H9 (cell line): ENCODE results near the gene PRICKLE1. TPM values are rescaled to one million over a fixed set of nuclear protein-coding genes. Genes with fewer than 3 reads are reported as not detected.

ENCODE experiments used
- DNase-seq: peaks from one replicate; pipeline ENCODE4 v3.0.0-alpha.2; 2017
- H2AFZ ChIP-seq: one replicate; pipeline ENCODE4 v1.6.1; 2013; ENCODE audit warnings: mild to moderate bottlenecking, low read length, control low read depth, moderate library complexity
- H2AK5ac ChIP-seq: 2 replicates; pipeline ENCODE4 v1.6.1; 2013; ENCODE audit warnings: low read length, control low read depth, mixed read lengths; ENCODE audit not compliant: insufficient read length
- H2BK120ac ChIP-seq: one replicate; pipeline ENCODE4 v1.6.1; 2013; ENCODE audit warnings: low read depth, mild to moderate bottlenecking, low read length, control low read depth, inconsistent platforms; ENCODE audit not compliant: poor library complexity, severe bottlenecking
- H2BK12ac ChIP-seq: 2 replicates; pipeline ENCODE4 v1.6.1; 2013; ENCODE audit warnings: low read length, control low read depth, mixed read lengths, low read depth; ENCODE audit not compliant: insufficient read length
- H2BK15ac ChIP-seq: 2 replicates; pipeline ENCODE4 v1.6.1; 2013; ENCODE audit warnings: low read depth, low read length, control low read depth
- H2BK20ac ChIP-seq: one replicate; pipeline ENCODE4 v1.6.1; 2013; ENCODE audit warnings: low read depth, mild to moderate bottlenecking, low read length, control low read depth, inconsistent platforms; ENCODE audit not compliant: poor library complexity, severe bottlenecking
- H2BK5ac ChIP-seq: 2 replicates; pipeline ENCODE4 v1.6.1; 2013; ENCODE audit warnings: low read length, control low read depth, mixed read lengths; ENCODE audit not compliant: insufficient read length
- H3K14ac ChIP-seq: 2 replicates; pipeline ENCODE4 v1.6.1; 2013; ENCODE audit warnings: low read length, control low read depth; ENCODE audit not compliant: insufficient read depth
- H3K18ac ChIP-seq: 2 replicates; pipeline ENCODE4 v1.6.1; 2013; ENCODE audit warnings: low read depth, mild to moderate bottlenecking, mixed read lengths, low read length, control low read depth; ENCODE audit not compliant: insufficient read length
- H3K23ac ChIP-seq: 2 replicates; pipeline ENCODE4 v1.6.1; 2013; ENCODE audit warnings: low read length, control low read depth, mixed read lengths, low read depth; ENCODE audit not compliant: insufficient read length
- H3K23me2 ChIP-seq: 2 replicates; pipeline ENCODE4 v1.6.1; 2013; ENCODE audit warnings: low read depth, mild to moderate bottlenecking, mixed read lengths, low read length, control low read depth; ENCODE audit not compliant: insufficient read length, poor library complexity, severe bottlenecking
- H3K27ac ChIP-seq: 2 replicates; pipeline ENCODE4 v1.5.1; 2013; ENCODE audit warnings: low read length, control low read depth, mixed read lengths, low read depth; ENCODE audit not compliant: insufficient read length
- H3K27me3 ChIP-seq: 2 replicates; pipeline ENCODE4 v1.6.1; 2013; ENCODE audit warnings: low read length, control low read depth, inconsistent platforms; ENCODE audit not compliant: insufficient read depth
- H3K4ac ChIP-seq: 2 replicates; pipeline ENCODE4 v1.6.1; 2013; ENCODE audit warnings: low read depth, mild to moderate bottlenecking, control low read depth, inconsistent platforms, low read length, moderate library complexity
- H3K4me1 ChIP-seq: 2 replicates; pipeline ENCODE4 v1.6.1; 2013; ENCODE audit warnings: low read length, control low read depth, inconsistent platforms; ENCODE audit not compliant: insufficient read depth
- H3K4me2 ChIP-seq: 2 replicates; pipeline ENCODE4 v1.6.1; 2013; ENCODE audit warnings: low read length, control low read depth, mixed read lengths; ENCODE audit not compliant: insufficient read length, insufficient read depth
- H3K56ac ChIP-seq: 2 replicates; pipeline ENCODE4 v1.6.1; 2013; ENCODE audit warnings: low read depth, mild to moderate bottlenecking, mixed read lengths, low read length, control low read depth; ENCODE audit not compliant: insufficient read length
- H3K79me1 ChIP-seq: 2 replicates; pipeline ENCODE4 v1.6.1; 2013; ENCODE audit warnings: low read depth, mild to moderate bottlenecking, moderate library complexity, low read length, control low read depth, inconsistent platforms; ENCODE audit not compliant: insufficient read depth, poor library complexity, severe bottlenecking
- H3K79me2 ChIP-seq: 2 replicates; pipeline ENCODE4 v1.6.1; 2013; ENCODE audit warnings: low read length, control low read depth, inconsistent platforms; ENCODE audit not compliant: insufficient read depth
- H3K9ac ChIP-seq: 2 replicates; pipeline ENCODE4 v1.6.1; 2013; ENCODE audit warnings: low read length, control low read depth, mixed read lengths; ENCODE audit not compliant: insufficient read length; ENCODE audit errors: extremely low read depth
- H3K9me3 ChIP-seq: one replicate; pipeline ENCODE4 v1.6.1; 2013; ENCODE audit warnings: low read depth, low read length, inconsistent platforms; ENCODE audit not compliant: control insufficient read depth
- H3T11ph ChIP-seq: one replicate; pipeline ENCODE4 v1.6.1; 2013; ENCODE audit warnings: mild to moderate bottlenecking, low read length, control low read depth, inconsistent platforms
- H4K20me1 ChIP-seq: one replicate; pipeline ENCODE4 v1.6.1; 2013; ENCODE audit not compliant: control insufficient read depth, insufficient read length, insufficient read depth
- H4K5ac ChIP-seq: 2 replicates; pipeline ENCODE4 v1.6.1; 2013; ENCODE audit warnings: low read depth, mild to moderate bottlenecking, mixed read lengths, low read length, control low read depth; ENCODE audit not compliant: insufficient read length
- H4K8ac ChIP-seq: replicated peaks from 2 replicates; pipeline ENCODE4 v1.6.1; 2013; ENCODE audit warnings: low read length, control low read depth, mixed read lengths, low read depth; ENCODE audit not compliant: insufficient read length
- H4K91ac ChIP-seq: 2 replicates; pipeline ENCODE4 v1.6.1; 2013; ENCODE audit warnings: low read depth, mild to moderate bottlenecking, moderate library complexity, mixed read lengths, low read length, control low read depth; ENCODE audit not compliant: insufficient read length
- H3K27ac Mint-ChIP-seq, 3 experiments: 2 replicates in 2 of 3; 3 replicates in 1 of 3; pipeline ENCODE4 v1.8.0; 2020 to 2021; ENCODE audit warnings: mixed read lengths in 3 of 3, mild to moderate bottlenecking in 1 of 3, moderate library complexity in 1 of 3
- H3K27me3 Mint-ChIP-seq: 2 replicates; pipeline ENCODE4 v1.8.0; 2021; ENCODE audit warnings: low read depth, mild to moderate bottlenecking, moderate library complexity, mixed read lengths
- H3K36me3 Mint-ChIP-seq, 3 experiments: 2 replicates in 2 of 3; 3 replicates in 1 of 3; pipeline ENCODE4 v1.8.0; 2020 to 2021; ENCODE audit warnings: low read depth in 3 of 3, mixed read lengths in 3 of 3; ENCODE audit not compliant: insufficient read depth in 1 of 3
- H3K4me1 Mint-ChIP-seq, 2 experiments: 2 replicates each; pipeline ENCODE4 v1.8.0; 2020; ENCODE audit warnings: mixed read lengths in 2 of 2
- H3K4me3 Mint-ChIP-seq, 2 experiments: 2 replicates in 1 of 2; 3 replicates in 1 of 2; pipeline ENCODE4 v1.8.0; 2020 to 2021; ENCODE audit warnings: mild to moderate bottlenecking in 2 of 2, mixed read lengths in 2 of 2, moderate library complexity in 1 of 2
- H3K9me3 Mint-ChIP-seq, 2 experiments: 2 replicates in 1 of 2; 3 replicates in 1 of 2; pipeline ENCODE4 v1.8.0; 2020; ENCODE audit warnings: mild to moderate bottlenecking in 2 of 2, mixed read lengths in 2 of 2, moderate library complexity in 1 of 2
- CTCF ChIP-seq: fragments of 200-600 bp; sonication (generic); conservative IDR thresholded peaks from 3 replicates; pipeline ENCODE4 v1.8.0; 2021; ENCODE audit warnings: antibody characterized with exemption, mild to moderate bottlenecking
- WGBS: extraction: QIAGEN DNeasy Blood & Tissue Kit; methylation state at CpG from one replicate; pipeline ENCODE4 v1.1.7; 2013; ENCODE audit warnings: missing lambda C conversion rate, low lambda C conversion rate, mixed read lengths; ENCODE audit not compliant: insufficient read length; ENCODE audit errors: extremely low coverage; 5-methylcytosine and 5-hydroxymethylcytosine counted together
- total RNA-seq: library from RNA; stranded (reverse); gene quantifications from 2 replicates; pipeline ENCODE4 v1.2.1, GENCODE V29; 2021

PRICKLE1 gene
- total RNA-seq, 1 experiment from 2014 or later: 20.5 TPM

DNA sequence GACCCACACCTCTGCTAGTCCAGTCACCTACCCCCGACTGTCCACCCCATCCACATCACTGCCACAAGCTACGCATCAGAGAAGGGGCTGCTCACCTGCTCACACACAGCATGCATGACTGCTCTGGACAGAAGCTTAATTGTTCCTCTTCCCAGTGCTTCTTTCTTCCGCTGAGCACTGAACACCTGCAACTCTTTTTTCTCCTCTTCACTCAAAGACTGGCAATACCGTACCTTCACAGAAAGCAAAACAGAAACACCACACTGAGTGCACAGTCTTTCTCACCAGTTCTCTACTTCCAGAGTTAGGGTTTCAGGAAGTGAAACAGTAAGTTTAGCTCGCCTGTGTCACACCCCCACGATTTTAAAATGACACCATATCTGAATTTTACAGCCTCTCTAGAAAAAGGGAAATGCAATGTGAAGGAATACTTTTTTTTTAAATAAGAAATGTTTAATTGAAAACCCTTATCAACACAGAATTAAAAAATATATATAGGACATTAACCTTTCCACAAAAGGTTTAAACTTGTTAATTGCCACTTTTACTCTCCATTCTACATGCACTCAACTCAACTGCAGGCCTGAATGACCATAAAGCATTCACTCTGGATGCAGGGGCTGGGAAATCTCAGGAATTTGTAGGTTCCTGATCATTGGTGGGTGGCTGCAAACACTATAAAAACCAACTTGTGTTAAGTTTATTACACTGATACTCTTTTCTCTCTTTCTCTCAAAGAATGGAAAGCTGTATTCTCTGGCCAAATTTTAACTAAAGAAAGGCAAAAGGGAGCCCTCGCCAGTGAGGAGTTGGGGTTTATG lies 120.0 kb downstream of the PRICKLE1 start:
- Histone ChIP-seq H2BK5ac (no peak overlapping the region), H3K9me3 (no peaks in the 10 kb centered on the region), H3K27me3 (no peaks in the 10 kb centered on the region), H3K27ac (no peak overlapping the region), H3K4ac (no peak overlapping the region), H3K4me2 (no peak overlapping the region), H3K23ac (no peak overlapping the region), H2BK20ac (no peak overlapping the region), H4K20me1 (no peaks in the 10 kb centered on the region), H2BK15ac (no peak overlapping the region), H4K8ac (no peak overlapping the region), H4K5ac (no peak overlapping the region), H2BK120ac (no peak overlapping the region), H3K79me1 (no peaks in the 10 kb centered on the region), H3K14ac (no peak overlapping the region), H2AFZ (no peak overlapping the region), H3K23me2 (no peaks in the 10 kb centered on the region), H3K9ac (no peak overlapping the region), H3K79me2 (peaks cover 4% of the 10 kb centered on the region; the same call in 1 of the 2 replicates), H2AK5ac (no peak overlapping the region), H3K56ac (no peak overlapping the region), H3T11ph (no peak overlapping the region), H4K91ac (no peak overlapping the region), H3K18ac (no peak overlapping the region), H3K4me1 (peaks cover 5% of the 10 kb centered on the region), H2BK12ac (no peak overlapping the region)
- no peak overlapping the region for H3K4me3 Mint-ChIP-seq
- no peaks in the 10 kb centered on the region for H3K9me3 Mint-ChIP-seq
- no CpG with 5 or more reads among the region's 7 CpGs for WGBS
- DNase-seq: no peak
- peak overlapping the region in 2 of 3 experiments; percentile 6 to 76; a peak in 4 of 7 replicates for H3K27ac Mint-ChIP-seq
- no peaks in the 10 kb centered on the region; the same call in 1 of the 2 replicates for H3K27me3 Mint-ChIP-seq
- peaks cover 26 to 33% of the 10 kb centered on the region in 2 experiments for H3K4me1 Mint-ChIP-seq
- H3K36me3 Mint-ChIP-seq: peaks cover 49 to 83% (median 70%) of the 10 kb centered on the region in 3 experiments
- TF ChIP-seq CTCF: no peak
